Measurements from ENCODE around the gene SVIL. TPM values are rescaled to one million over a fixed set of nuclear protein-coding genes. Genes with fewer than 3 reads are reported as not detected.

Gene SVIL
- total RNA-seq (244 and 412 TPM in 2 replicates), polyA plus RNA-seq (252 and 258 TPM in 2 replicates)

DNA sequence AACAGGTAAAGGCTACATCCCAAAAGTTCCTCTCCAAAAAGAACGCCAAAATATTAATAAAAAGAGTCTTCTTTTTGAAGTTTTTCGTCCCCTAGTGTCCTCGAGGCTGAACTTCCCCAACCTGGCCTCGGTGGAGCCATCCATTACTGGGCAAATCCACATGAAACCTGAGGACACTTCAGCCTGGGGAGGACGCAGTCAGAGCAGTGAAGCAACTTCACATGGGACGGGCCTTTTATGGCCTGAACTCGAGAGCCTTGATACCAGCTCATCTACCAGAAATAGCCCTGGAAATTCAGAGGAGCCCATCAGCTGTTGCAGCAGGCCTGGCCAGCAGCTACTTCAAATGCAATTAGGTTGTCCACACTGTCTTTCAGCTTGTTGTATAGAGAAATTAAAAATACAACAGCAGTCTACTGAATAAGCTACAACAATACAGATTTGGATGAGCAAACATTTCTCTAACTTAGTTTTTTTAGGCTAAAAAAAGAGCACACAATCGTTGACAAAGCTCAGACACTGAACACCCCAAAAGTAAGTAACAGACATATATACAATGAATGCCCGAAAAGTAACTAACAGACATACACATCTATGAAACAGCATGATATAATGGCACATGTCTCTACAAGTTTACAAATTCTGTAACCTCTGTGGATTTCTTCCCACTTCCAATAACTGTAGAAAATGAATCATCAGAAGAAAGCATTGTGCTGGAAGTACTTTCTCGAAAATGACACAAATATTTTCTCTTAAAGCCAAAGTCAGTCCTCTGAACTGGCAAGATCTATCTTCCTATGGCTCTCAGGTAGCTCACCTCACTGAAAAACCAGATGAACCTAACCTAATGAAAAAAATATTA lies at the start of gene SVIL:
Gene SVIL, minus strand, starts transcription at position 208 of the 862 bp plus-strand sequence. CDS start 79,913 bp downstream, outside the sequence.
- no peaks in the 10 kb centered on the region for H3K36me3 ChIP-seq
- H3K9me3 ChIP-seq (ENCODE audit: low read depth) = no peaks in the 10 kb centered on the region
- DNase-seq (ENCODE audit: low read depth in 1 of 2, low spot score in 1 of 2) = peak; percentile 71 to 96
- TF ChIP-seq, protein P1, sequence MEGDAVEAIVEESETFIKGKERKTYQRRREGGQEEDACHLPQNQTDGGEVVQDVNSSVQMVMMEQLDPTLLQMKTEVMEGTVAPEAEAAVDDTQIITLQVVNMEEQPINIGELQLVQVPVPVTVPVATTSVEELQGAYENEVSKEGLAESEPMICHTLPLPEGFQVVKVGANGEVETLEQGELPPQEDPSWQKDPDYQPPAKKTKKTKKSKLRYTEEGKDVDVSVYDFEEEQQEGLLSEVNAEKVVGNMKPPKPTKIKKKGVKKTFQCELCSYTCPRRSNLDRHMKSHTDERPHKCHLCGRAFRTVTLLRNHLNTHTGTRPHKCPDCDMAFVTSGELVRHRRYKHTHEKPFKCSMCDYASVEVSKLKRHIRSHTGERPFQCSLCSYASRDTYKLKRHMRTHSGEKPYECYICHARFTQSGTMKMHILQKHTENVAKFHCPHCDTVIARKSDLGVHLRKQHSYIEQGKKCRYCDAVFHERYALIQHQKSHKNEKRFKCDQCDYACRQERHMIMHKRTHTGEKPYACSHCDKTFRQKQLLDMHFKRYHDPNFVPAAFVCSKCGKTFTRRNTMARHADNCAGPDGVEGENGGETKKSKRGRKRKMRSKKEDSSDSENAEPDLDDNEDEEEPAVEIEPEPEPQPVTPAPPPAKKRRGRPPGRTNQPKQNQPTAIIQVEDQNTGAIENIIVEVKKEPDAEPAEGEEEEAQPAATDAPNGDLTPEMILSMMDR (IDR thresholded peaks at IDR 0.05; ENCODE audit: low read depth, low read length) = no peak
- peaks cover 31% of the 10 kb centered on the region for H3K4me1 ChIP-seq (ENCODE audit: low read depth)
- peak within 1 kb of the TSS; percentile 95 for H3K4me3 ChIP-seq
- no peaks in the 10 kb centered on the region for H3K27me3 ChIP-seq
- H3K27ac ChIP-seq = peak within 1 kb of the TSS; percentile 99

DNA sequence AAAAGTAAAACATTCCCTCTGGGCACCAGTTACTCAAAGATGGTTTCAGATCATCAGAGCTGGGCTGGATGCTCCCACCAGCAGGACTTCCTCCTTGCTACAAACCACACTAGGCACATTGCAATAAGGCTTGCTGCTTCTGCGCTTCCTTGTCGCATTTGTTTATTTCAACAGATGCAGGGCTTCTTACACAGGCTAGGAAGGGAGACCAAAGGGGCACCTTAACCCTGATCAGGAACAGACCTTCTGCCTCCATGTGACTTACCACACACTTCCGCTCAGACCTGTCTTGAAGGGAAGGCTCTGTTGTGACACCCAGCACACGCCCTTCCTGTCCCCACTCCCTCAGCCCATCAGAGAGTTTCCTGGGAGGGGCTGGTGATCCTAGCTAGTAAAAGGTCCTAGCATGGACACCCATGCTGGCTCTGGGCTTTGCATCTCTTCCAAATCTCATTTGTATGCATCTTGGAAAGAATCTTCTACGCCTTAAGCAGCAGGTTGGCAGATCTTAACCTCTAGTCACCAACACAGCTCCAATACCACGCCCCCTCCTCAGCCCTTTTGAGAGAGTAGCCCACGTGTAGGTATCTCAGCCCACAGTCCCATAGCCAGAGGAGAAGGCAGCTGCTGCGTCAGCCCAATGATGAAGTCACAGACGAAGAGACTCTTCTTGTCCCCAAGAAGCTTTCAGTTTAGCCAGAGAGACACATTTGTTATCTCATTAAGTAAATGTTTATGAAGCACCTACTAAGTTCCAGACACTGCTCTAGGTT lies 47.1 kb upstream of the SVIL start:
- H3K27me3 ChIP-seq = no peaks in the 10 kb centered on the region
- H3K4me1 ChIP-seq (ENCODE audit: low read depth) = no peaks in the 10 kb centered on the region
- H3K36me3 ChIP-seq = peaks cover 31% of the 10 kb centered on the region
- TF ChIP-seq, protein P1 (IDR thresholded peaks at IDR 0.05; ENCODE audit: low read depth, low read length) = no peak
- peak in 1 of 2 donors; percentile 22 for DNase-seq (ENCODE audit: low read depth in 1 of 2, low spot score in 1 of 2)
- no peak overlapping the region for H3K4me3 ChIP-seq
- H3K9me3 ChIP-seq (ENCODE audit: low read depth) = no peaks in the 10 kb centered on the region
- no peak overlapping the region for H3K27ac ChIP-seq

DNA sequence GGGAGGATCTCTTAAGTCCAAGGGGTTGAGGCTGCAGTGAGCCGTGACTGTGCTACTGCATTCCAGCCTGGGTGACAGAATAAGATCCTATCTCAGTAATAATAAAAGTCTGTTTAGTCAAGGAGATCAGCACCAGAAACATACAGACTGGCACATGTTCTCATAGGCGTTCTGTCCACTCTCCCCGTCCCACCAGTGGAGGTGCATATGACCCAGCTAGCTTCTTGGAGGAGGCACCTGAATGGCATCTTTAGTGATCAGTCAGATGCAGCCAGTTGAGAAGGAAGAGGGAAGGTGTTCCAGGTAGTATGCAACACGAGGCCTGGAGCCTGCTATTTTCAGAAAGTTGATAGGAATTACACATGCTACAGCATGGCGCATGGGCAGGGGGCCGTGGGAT lies 45.3 kb upstream of the SVIL start:
- H3K27me3 ChIP-seq = no peaks in the 10 kb centered on the region
- H3K4me3 ChIP-seq = no peak overlapping the region
- peaks cover 18% of the 10 kb centered on the region for H3K36me3 ChIP-seq
- no peaks in the 10 kb centered on the region for H3K9me3 ChIP-seq (ENCODE audit: low read depth)
- H3K4me1 ChIP-seq (ENCODE audit: low read depth) = no peaks in the 10 kb centered on the region
- DNase-seq (ENCODE audit: low read depth in 1 of 2, low spot score in 1 of 2) = no peak
- TF ChIP-seq, protein P1 (IDR thresholded peaks at IDR 0.05; ENCODE audit: low read depth, low read length) = no peak
- H3K27ac ChIP-seq = no peak overlapping the region

DNA sequence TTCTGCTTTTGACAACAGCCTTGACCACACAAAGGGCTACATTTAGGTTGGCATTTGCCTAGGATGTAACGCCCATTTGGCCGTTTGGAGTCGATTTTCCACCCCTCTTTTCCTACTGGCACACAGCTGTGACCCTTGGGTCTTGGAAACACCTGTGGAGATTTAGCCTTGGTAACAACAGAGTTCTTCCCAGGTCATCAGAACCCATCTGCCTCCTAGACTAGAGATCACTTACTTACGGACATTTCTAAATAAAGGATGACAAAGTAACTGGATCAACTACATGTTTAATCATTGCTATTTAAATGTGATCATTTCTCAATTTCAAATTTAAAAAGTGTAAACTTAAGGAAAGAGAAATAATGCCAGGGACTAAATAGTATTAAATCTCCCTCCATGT lies 42.0 kb upstream of the SVIL start:
- Histone ChIP-seq H3K27me3 (no peaks in the 10 kb centered on the region), H3K36me3 (no peaks in the 10 kb centered on the region), H3K4me1 (ENCODE audit: low read depth) (no peaks in the 10 kb centered on the region), H3K9me3 (ENCODE audit: low read depth) (no peaks in the 10 kb centered on the region), H3K4me3 (no peak overlapping the region), H3K27ac (no peak overlapping the region)
- TF ChIP-seq, protein P1 (IDR thresholded peaks at IDR 0.05; ENCODE audit: low read depth, low read length) = no peak
- no peak for DNase-seq (ENCODE audit: low read depth in 1 of 2, low spot score in 1 of 2)

- no peaks in the 10 kb centered on the region for H3K27me3 ChIP-seq
- no peak overlapping the region for H3K4me3 ChIP-seq
- TF ChIP-seq, protein P1 (IDR thresholded peaks at IDR 0.05; ENCODE audit: low read depth, low read length) = no peak
Measured at GRCh38 chr10:29675984-29676383, 41.2 kb upstream of the SVIL start.

More at GRCh38 chr10:29675984-29676383, 41.2 kb upstream of the SVIL start:
- H3K27ac ChIP-seq = no peak overlapping the region
- no peaks in the 10 kb centered on the region for H3K4me1 ChIP-seq (ENCODE audit: low read depth)
- H3K9me3 ChIP-seq (ENCODE audit: low read depth) = no peaks in the 10 kb centered on the region
- no peaks in the 10 kb centered on the region for H3K36me3 ChIP-seq
- DNase-seq (ENCODE audit: low read depth in 1 of 2, low spot score in 1 of 2) = no peak
